ENCODE measurements around the gene MRPS23.

Gene MRPS23

GRCh38 chr17:57892820-57893595 is 43.2 kb upstream of the MRPS23 start:
- CTCF ChIA-PET = interaction anchor here (0.5 to 8.0 kb wide), 33 partner anchors 7 to 628 kb away, joined by 3 to 95 read pairs (median 4); partner anchors contain the start of gene MRPS23
- POLR2A ChIA-PET = interaction anchor here (0.7 to 2.2 kb wide), 8 partner anchors 18 to 107 kb away, joined by 3 to 11 read pairs (median 6); partner anchors contain the start of genes CUEDC1 and VEZF1
- peaks cover 6% of the 10 kb centered on the region for H3K4me1 ChIP-seq (ENCODE audit: control insufficient read depth, insufficient read depth, low read length)
- H3K27ac ChIP-seq (ENCODE audit: extremely low read depth, low read depth, low read length) = no peak overlapping the region; the same call in 1 of the 2 replicates
- H3K36me3 ChIP-seq (ENCODE audit: control insufficient read depth in 2 of 2, insufficient read depth in 1 of 2, low read length in 2 of 2) = no peaks in the 10 kb centered on the region
- no peak overlapping the region for H3K4me3 ChIP-seq (ENCODE audit: low read depth, low read length)
- H3K9me3 ChIP-seq (ENCODE audit: control insufficient read depth, insufficient read depth, low read depth, low read length) = no peaks in the 10 kb centered on the region
- no peak for TF ChIP-seq ZNF518A (tag by site-specific recombination; conservative IDR thresholded peaks at IDR 0.05; ENCODE audit: low read depth)
- 0 out of 2 replicates have a peak, but pooled peaks have one; percentile 7 for TF ChIP-seq KLF10 (tag by site-specific recombination; IDR thresholded peaks at IDR 0.05)
- no peak for TF ChIP-seq ZNF639 (tag by site-specific recombination; IDR thresholded peaks at IDR 0.05)
- no peak for TF ChIP-seq ZNF174 (tag by site-specific recombination; IDR thresholded peaks at IDR 0.05)
- no peak for TF ChIP-seq ZNF561 (tag by site-specific recombination; IDR thresholded peaks at IDR 0.05; ENCODE audit: borderline replicate concordance)
- no peak for TF ChIP-seq ZNF146 (tag by site-specific recombination; IDR thresholded peaks at IDR 0.05)
- no peak for TF ChIP-seq AEBP2 (tag by site-specific recombination; IDR thresholded peaks at IDR 0.05; ENCODE audit: borderline replicate concordance)
- no peak for TF ChIP-seq ZNF311 (tag by site-specific recombination; IDR thresholded peaks at IDR 0.05; ENCODE audit: borderline replicate concordance)
- peak; percentile 61 for TF ChIP-seq ZNF629 (tag by site-specific recombination; IDR thresholded peaks at IDR 0.05)
- 0 out of 2 replicates have a peak, but pooled peaks have one; percentile 0 for TF ChIP-seq KLF9 (tag by site-specific recombination; IDR thresholded peaks at IDR 0.05; ENCODE audit: low read depth)
- TF ChIP-seq ZNF692 (tag by site-specific recombination; IDR thresholded peaks at IDR 0.05) = peak; percentile 73
- TF ChIP-seq ZNF571 (tag by site-specific recombination; IDR thresholded peaks at IDR 0.05) = no peak
- no peak for TF ChIP-seq ZNF623 (tag by site-specific recombination; IDR thresholded peaks at IDR 0.05)
- TF ChIP-seq ZNF19 (tag by site-specific recombination; IDR thresholded peaks at IDR 0.05; ENCODE audit: low read depth) = no peak
- TF ChIP-seq ZBTB21 (tag by site-specific recombination; IDR thresholded peaks at IDR 0.05) = 0 out of 2 replicates have a peak, but pooled peaks have one; percentile 9
- TF ChIP-seq ZBTB17 (tag by site-specific recombination; IDR thresholded peaks at IDR 0.05) = peak; percentile 92; the same call in 1 of the 2 replicates
- no peak for TF ChIP-seq SCRT2 (tag by site-specific recombination; IDR thresholded peaks at IDR 0.05)
- no peak for TF ChIP-seq ZNF777 (tag by site-specific recombination; IDR thresholded peaks at IDR 0.05; ENCODE audit: borderline replicate concordance)
- TF ChIP-seq ZNF596 (tag by site-specific recombination; IDR thresholded peaks at IDR 0.05) = no peak
- TF ChIP-seq ZFP41 (tag by site-specific recombination; IDR thresholded peaks at IDR 0.05; ENCODE audit: borderline replicate concordance) = no peak
- no peak for TF ChIP-seq ZNF280D (tag by site-specific recombination; IDR thresholded peaks at IDR 0.05)
- TF ChIP-seq ZNF548 (tag by site-specific recombination; IDR thresholded peaks at IDR 0.05) = no peak
- TF ChIP-seq ZSCAN4 (tag by site-specific recombination; IDR thresholded peaks at IDR 0.05) = peak; percentile 71
